Stimulated activated CD8-positive, alpha-beta memory T cell treated with anti-CD3 and anti-CD28 coated beads, Interleukin-4, amount 100 ng/mL, for 4 hours (primary cell): ENCODE results near the gene ZDHHC8.

ENCODE experiments used
- DNase-seq, 2 donors: peaks; one replicate each; pipeline ENCODE4 v3.0.0-alpha.2; 2020; ENCODE audit warnings: low read depth in 2 of 2, low spot score in 1 of 2

The ZDHHC8 gene

DNA sequence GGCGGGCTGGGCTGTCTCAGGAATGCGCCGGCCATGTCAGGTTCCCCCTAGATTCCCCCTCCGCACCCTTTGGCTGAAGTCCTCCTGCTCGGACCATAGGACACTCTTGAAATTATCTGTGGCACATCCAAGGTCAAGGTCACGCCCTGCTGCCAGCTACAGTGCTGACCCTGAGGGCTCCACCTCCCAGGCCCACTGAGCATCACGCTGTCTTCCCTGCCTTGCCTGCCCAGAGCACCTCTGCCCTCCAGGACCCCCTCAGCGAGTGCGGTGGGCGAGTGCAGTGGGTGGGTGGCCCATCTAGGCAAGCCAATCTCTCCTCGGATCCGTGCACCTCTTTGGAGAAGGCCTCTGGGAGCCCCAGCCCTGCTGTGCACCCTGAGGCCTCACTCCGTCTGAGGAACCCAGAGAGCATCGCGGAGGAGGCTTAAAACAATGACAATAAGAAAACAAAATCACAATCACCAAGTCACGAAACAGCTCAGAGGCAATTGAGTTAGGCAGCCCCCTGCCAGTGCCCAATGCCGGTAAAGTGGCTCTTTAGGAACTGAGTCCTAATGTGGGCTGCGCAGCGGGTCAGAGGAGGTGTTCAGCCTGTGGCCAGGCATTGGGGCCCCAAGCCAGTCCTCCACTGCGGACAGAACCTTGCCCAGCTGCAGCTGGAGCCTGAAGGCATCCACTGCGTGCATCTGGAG, 45.8 kb downstream of the ZDHHC8 start:
- DNase-seq: no peak

DNA sequence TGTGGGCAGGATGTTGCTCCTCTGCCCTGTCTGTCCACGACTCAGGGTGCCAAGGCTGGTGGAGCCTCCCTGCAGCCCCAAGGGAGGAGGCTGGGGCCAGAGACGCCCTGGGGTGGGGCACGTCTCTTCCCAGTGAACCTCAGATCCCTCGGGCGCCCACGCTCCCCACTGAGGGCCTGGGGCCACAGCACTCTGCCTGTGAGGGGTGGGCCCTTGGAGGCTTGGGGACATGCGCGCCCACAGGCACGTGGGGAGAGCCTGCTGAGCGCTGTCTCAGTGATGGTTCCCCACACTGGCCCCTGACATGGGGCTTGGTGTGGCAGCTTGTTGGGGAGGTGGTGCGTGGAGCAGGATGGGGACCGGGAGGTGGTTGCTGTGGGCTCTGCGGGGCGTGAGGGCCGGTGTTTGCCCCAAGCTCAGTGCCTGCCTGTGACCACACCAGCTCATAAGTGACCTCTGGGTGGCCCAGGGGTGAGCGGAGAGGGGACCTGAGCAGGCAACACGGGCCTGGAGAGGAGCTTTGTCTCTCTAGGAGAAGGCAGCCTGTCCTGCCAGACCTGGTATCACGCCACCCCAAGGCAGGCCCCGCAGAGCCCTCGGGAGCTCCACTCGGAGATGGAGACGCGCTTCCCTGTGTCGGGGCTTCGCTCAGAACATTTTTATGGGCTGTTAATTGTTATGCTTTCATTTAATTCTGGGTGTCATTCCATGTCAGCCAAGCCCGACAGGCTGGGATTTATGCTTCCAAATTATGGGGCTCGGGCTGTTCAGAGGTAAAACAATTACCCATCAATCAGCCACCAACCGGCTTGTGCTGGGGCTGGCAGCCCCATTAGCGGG, 46.7 kb downstream of the ZDHHC8 start:
- DNase-seq: no peak

DNA sequence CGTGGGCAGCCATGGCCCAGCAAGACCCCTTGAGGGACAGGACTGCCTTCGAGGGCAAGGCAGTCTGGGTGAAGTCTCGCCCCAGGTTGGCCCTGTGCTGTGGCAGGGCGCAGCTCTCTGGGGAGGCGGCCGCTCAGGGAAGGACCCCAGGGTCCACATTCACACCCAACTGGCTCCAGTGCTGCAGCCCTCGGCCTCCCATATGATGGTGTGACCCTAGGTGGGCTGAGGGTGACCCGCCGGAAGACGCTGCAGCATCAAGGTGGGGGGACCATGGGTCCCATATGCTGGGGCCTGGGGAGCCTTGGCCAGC, 47.3 kb downstream of the ZDHHC8 start:
- DNase-seq: no peak

DNA sequence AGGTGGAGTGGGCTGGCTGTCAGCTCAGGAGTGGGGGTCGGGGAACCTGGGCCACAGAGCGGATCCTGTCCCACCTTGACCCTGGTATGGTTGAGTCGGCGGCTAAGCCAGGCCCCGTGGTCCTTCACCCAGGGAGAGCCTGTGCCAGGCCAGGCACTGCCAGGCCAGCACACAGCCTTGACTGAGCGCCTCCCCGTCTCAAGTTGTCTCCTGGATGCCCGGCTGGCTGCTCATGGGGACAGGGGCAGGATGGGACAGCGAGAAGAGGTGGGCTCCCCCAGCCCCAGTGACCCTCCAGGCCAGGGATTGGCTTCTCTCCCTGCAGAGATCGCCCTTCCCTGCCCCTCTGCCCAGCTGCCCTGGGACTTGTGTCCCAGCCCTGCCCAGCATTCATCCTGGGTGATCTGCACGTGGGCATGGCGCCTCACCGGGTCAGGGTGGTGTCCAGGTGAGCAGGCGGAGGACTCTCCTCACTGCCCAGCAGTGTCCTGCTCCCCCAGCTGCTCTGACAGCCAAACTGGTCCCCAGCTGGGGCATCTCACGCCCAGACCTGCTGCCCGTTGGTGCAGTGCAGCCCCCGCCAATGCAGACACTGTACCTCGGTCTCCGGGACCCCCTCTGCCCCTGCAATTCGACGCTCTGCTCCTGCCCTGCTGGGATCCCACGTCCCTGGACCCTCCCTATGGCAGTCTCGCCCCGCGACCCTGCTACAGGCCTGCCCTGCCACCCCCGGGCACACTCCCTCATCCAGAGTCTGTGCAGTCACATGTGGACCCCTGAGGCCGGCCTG, 48.0 kb downstream of the ZDHHC8 start:
- DNase-seq: no peak

DNA sequence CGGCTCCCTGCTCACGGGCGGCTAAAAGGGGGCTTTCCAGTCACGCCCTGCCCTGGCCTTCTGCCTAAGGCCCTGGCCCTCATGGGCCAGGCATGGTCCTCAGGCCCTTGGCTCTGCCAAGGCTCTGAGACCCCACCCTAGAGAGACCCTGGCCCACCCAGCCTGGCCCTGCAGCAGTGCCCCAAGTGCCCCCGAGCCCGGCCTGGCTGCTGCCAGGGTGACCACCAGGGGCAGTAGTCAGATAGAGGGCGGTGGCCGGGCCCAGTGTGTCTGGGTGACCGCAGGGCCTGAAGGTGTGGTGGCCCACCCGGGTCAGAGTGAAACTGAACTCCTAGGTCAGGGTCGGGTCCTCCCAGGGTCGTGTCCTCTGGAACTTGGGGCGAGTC, 48.6 kb downstream of the ZDHHC8 start:
- no peak for DNase-seq

DNA sequence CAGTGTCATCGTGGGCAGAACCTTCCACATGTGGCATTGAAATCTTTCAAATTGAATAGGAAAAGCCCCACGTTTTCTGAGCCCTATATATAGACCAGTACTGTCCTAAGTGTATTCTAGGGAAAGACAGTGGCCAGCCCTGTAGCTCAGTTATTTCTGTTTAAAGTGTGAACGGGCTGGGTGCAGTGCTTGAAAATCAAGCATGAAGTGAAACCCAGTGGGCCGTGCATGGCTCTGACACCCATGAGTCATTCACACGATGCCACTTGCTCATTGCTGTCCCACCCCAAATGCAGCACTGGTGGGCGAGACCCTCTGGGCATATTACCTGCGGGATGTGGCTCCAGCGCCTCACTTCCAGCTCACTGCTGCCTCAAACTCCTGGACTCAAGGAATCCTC, 49.0 kb downstream of the ZDHHC8 start:
- no peak for DNase-seq

DNA sequence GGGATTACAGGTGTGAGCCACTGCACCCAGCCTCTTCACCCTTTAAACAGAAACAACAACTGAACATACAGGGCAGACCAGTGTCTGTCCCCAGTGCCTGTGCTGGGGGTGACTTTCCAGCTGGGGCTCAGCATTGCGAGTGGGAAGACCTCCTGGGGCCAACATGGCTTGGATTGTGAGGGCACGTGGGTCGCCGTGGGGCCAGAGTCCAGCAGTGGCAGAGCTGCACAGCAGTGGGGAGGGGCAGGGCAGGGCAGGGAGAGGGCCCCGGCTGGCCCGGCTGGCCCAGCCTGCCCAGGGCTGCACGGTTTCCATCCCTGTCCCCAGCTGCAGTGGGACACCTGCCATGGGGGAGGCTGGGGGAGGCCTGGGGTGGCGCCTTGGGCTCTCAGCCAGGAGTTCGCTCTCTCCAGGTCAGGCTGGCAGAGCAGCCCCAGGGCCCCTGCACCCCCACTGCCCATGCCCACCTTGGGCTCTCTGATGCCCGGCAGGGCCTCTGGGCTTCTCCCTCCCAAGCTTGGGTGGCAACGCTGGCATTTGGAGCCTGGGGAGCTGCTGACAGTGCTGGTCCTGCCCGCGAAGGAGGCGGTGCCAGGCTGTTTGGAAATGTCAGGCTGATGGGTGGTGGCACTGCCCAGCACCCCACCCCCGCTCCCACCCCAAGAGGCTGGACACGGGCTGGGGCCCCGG, 49.7 kb downstream of the ZDHHC8 start:
- no peak for DNase-seq

DNA sequence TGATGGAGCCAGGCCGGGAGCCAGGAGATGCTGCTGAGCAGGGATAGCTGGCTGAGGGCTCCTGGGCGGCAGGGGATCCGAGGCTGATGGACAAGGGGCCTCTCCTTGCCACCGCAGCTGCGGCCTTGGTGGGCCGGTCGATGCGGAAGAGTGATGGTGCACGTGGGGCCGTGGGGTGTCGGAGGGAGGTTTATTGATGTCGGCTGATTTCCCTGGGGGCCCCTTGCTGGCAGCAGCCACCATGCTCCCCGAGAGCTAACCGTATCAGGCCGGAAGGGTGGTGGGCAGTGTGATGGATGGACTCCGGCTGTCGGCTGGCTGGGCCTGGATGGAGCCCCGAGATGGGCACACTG, 50.3 kb downstream of the ZDHHC8 start:
- no peak for DNase-seq

DNA sequence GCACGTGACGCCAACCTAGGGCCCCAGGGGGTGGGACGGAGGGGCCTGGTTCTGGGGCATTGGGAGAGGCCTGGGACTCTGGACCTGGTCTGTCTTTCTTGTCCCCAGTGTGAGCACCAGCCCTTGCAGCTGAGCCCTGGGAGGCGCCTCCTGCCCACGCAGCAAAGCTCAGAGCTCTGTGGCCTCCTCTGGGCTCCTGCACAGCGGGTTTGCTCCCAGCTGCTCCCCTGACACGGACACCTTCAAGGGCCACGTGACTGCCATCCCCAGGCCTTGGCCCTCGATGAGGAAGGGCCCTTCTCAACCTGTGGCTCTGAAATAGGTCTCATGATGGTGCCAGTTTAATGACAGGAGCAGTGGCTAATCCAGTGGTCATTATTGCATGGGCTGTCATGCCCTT, 50.8 kb downstream of the ZDHHC8 start:
- no peak for DNase-seq

DNA sequence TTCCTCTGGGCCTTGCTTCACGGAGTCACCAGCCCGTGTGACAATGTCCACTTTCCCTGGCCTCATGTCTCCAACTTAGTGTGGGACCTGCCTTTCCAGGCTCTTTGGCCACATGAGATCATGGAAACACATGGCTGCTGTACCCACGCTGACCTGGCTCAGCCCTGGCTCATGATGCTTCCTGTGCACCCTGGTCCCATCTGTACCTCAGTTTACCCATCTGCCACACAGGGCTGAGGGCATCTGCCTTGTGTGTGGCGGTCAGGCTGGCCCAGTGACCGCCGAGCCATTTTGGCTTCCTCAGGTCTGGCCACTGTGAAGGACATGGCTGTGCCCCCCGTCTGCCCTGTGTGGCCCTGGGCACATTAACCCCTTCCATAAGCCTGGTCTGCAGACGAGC, 51.5 kb downstream of the ZDHHC8 start:
- no peak for DNase-seq

DNA sequence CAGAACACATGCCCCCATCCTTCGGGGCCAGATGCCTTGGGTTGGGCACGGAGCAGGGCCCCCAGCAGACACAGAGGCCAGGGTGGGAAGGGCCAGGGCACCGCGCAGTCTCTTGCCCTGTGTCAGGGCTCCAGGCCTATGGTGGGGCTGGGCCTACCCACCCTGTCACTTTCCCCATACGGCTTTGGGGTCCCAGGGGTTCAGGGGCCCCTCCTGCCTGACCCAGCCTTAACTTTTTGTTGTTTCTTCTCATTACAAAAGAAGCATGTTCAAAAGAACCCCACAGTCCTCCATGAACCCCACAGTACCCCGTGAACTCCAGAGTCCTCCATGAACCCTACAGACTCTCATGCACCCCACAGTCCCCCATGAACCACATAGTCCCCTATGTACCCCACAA, 52.2 kb downstream of the ZDHHC8 start:
- DNase-seq: no peak

DNA sequence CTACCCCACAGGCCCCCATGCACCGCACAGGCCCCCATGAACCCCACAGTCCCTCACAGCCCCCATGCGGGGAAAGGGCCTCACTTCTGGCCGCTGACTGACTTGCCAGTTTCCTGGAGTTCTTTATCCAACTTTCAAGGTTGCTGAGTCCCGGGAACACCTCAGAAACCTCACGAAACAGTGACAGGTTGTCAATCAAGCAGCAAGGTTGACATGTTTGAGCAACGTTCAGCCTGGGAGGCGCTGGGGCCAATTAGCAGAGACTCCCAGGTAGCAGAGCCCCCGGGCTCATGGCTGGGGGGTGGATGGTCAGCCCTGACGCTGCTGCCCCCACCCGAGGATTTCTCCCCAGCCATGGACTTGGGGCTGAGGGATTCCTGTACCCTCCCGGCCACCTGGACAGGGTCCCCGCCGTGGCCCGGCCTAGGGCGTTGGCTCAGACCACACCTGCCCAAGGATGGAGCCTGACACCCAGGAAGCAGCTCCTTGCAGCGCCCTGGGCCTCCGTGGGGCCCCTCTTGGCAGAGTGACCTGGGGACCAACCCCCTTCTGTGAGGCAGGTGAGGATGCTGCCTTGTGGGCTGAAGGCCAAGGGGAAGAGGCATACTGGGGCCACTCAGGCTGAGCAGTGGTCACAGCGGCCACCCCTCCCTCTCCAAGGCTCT, 53.0 kb downstream of the ZDHHC8 start:
- DNase-seq: no peak

DNA sequence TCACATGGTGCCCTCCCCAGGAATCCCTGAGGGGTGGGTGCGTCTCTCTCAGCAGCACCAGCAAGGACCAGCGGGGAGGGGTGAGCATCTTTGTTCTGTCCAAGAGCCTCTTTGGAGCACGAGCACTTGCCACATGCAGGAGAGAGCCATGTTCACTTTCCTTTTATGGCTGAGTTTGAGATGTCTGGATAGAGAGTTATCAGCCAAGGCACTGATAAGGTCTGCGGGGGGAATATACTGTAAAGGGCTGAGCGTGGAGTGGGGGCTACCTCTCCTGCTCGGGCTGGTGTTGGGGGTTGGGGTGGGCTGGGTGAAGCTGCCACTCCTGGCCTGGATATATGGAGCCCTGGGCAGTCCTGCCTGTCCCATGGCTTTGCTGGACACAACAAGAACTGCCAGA, 54.1 kb downstream of the ZDHHC8 start:
- DNase-seq: no peak

DNA sequence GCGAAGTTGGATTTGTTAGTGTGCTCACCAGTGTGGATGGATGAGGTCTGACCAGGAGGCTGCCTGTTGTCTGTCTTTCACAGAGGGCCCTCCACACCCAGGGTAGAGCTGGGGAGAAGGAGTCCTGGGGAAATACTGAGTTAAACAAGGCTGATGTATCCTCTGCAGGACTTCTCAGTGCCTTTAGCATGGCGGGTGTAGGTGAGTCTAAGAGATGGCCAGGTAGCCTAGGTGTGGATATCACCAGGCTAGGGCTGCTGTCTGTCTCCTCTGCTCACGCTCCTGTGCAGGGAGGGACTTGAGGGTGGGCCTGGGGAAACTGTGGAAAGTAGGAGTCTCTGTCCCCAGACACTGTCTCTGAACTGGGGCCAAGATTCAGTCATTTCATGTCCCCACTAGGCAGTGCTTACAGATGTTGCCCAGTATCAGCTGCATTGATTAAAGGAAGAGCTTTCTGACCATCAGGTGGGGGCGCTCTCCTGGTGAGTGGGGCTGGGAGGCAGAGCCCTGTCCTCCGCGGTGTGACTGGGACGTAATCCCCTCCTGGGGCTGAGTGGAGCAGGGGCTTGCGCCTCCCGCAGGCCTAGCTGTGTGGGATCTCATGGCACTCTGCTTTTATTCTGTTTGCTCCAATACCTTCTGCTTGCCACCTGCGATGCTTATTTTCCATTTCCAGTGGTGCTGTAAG, 54.7 kb downstream of the ZDHHC8 start:
- no peak for DNase-seq

DNA sequence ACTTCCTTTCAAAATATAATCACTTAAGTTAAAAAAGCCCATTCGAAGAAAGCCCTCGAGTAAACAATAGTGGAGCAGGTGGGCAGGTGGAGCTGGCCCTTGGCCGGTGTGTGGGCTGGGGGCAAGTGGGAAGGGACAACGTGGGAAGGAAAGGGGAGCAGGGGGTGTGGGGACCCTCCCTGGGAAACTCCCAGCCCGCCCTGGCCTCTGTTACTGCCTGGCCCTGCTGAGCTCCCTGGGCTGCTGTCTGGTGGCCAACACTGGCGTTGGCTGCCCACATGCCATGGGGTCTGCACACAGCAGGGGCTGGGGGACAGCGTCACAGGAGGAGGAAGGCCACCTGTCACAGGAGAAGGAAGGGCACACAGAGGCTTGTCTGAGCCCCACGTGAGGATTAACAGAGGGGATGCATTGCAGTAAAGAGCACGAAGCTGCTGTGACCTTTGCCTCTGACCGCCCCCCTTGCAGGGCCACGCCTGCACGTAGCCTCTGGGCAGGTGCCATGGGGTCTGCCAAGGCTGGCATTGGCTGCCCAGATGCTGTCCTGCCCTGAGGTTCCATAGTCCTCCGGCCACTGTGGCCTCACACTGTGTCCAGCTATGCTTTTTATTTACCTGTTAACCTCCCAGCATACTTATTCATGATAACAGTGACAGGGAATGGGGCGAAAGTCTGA, 55.4 kb downstream of the ZDHHC8 start:
- DNase-seq: no peak

DNA sequence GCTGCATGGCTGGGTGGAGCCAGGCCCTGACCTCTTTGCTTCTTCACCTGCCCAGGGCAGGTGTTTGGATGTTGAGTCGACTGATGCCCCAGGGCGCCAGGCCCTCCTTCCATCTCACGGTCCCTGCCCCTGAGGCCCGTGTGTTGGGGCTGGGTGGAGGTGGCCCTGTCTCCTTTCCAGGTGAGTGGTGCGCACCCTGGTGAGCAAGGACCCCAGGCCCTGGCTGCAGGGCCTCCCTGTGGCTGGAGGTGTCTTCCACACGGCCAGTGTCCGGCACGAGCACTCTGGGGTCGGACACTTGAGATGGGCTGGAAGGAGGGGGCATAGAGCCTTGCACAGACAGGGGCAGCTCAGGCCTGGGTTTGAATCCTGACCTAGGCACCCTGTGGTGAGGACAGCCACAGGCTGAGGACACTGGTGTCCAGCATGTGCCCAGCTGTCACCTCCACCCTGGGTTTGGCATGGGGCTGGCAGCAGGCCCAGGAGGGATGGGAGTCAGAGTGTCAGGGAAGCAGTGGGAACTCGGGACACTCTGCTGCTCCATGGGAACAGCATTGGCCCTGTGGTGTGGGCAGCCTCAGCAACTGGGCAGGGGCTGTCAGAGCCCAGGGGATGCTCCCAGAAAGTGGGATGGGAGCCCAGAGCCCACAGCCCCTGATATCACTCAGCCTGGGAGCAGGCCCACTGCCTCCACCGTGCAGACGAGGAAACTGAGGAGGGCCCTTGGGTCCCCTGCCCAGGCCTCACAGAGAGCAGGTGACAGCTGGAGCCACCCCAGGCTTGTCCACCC, 56.4 kb downstream of the ZDHHC8 start:
- no peak for DNase-seq

DNA sequence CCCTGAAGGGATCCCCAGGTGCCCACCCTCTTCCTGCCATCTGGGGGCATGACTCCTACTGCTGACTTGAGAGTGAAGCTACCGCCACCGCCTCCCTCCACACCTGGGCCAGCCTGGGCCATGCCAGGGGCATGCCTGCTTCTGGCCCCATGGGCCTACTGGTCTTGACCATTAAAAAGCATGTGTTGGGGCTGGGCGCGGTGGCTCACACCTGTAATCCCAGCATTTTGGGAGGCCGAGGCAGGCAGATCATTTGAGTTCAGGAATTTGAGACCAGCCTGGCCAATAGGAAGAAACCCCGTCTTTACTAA, 56.9 kb downstream of the ZDHHC8 start:
- DNase-seq: no peak

DNA sequence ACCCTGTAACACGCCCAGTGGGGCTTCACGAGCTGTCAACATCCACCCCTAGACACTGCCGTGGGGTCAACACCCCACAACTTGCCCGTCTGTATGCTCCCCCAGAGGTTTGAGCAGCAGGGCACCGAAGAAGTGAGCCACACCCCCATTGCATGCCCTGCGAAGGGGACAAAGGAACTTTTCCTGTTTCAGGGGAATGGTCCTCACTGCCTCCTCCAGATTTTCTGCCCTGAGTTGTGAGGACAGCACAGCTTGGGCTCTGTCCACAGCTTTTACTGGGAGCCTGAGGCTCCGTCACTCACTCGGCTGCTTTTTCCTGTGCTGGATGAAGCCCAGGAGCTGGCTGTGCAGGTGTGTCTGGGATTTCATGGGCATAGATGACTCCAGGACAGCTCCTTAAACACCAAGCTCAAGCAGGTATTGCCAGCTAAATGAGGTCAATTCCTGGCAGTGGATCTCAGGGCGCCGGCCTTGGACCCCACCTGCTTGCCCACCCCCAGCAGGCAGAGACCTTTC, 59.5 kb downstream of the ZDHHC8 start:
- DNase-seq: no peak

DNA sequence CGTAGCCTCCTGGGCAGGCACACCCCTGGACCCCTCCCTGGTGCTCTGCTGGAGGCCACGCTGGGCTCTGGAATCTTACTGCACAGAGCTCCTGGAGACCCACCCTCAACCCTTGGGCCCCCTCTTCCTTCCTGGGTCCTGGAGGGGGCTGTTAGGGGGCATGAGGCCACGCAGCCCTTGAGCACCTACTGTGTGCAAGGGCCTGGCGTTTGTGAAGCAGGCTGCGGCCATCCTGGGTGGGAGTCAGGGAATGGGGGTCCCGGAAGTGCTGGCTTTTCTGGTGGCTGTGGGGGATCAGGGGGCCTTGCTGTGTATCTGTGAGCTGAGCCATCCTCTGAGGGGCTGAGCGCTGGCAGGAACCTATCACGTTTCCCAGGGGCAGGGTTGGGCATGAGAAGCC, 60.2 kb downstream of the ZDHHC8 start:
- DNase-seq: no peak
